Caco-2 (cell line): ENCODE measurements around the gene USP53. TPM values are rescaled to one million over a fixed set of nuclear protein-coding genes. Genes with fewer than 3 reads are reported as not detected.

ENCODE experiments used
- BruUV-seq: library from RNA; stranded (reverse); fragments of 400-500 nt; replicated peaks from 2 replicates; lab custom pipeline; 2021; lab: Mats Ljungman, UMichigan
- CTCF ChIA-PET: fragments of 300-600 bp; sonication (Branson Sonifier 250); formaldehyde crosslinking; loops from one replicate; lab custom pipeline; 2022; ENCODE audit warnings: antibody characterized with exemption; lab: Charles Lee
- POLR2A ChIA-PET: fragments of 300-600 bp; sonication (Branson Sonifier 250); formaldehyde crosslinking; loops from one replicate; lab custom pipeline; 2022; ENCODE audit warnings: antibody characterized with exemption; lab: Charles Lee
- DNase-seq, 2 experiments: peaks; one replicate each; pipeline versions ENCODE4 v3.0.0 to v3.0.0-alpha.2; 2020 to 2022
- H3K27me3 ChIP-seq: replicated peaks from 2 replicates; pipeline ENCODE4 v1.6.0; 2011; ENCODE audit warnings: low read length; ENCODE audit not compliant: control insufficient read depth, insufficient read depth
- H3K36me3 ChIP-seq: 2 replicates; pipeline ENCODE4 v1.5.1; 2011; ENCODE audit warnings: low read length; ENCODE audit not compliant: control insufficient read depth, insufficient read depth
- H3K4me1 ChIP-seq: fragments of 250-450 bp; sonication (Bioruptor Pico); 2 replicates; pipeline ENCODE4 v1.5.1; 2020; ENCODE audit warnings: mild to moderate bottlenecking
- H3K4me3 ChIP-seq: 2 replicates; pipeline ENCODE4 v1.5.1; 2011; ENCODE audit warnings: low read depth, mild to moderate bottlenecking, control low read depth, low read length
- H3K9me3 ChIP-seq: fragments of 250-450 bp; sonication (Bioruptor Pico); 2 replicates; pipeline ENCODE4 v1.5.1; 2020; ENCODE audit warnings: mild to moderate bottlenecking, moderate library complexity
- H3K27ac Mint-ChIP-seq: one replicate; pipeline ENCODE4 v1.8.0; 2022; ENCODE audit warnings: mixed read lengths; ENCODE audit not compliant: unreplicated experiment
- H3K27me3 Mint-ChIP-seq: one replicate; pipeline ENCODE4 v1.8.0; 2022; ENCODE audit warnings: mixed read lengths; ENCODE audit not compliant: insufficient read depth, unreplicated experiment
- H3K36me3 Mint-ChIP-seq: one replicate; pipeline ENCODE4 v1.8.0; 2022; ENCODE audit warnings: mild to moderate bottlenecking, mixed read lengths; ENCODE audit not compliant: insufficient read depth, unreplicated experiment
- H3K4me1 Mint-ChIP-seq: one replicate; pipeline ENCODE4 v1.8.0; 2022; ENCODE audit warnings: low read depth, mixed read lengths; ENCODE audit not compliant: unreplicated experiment
- H3K4me3 Mint-ChIP-seq: one replicate; pipeline ENCODE4 v1.8.0; 2022; ENCODE audit warnings: mild to moderate bottlenecking, moderate library complexity, mixed read lengths; ENCODE audit not compliant: unreplicated experiment
- H3K9me3 Mint-ChIP-seq: one replicate; pipeline ENCODE4 v1.8.0; 2022; ENCODE audit warnings: mixed read lengths; ENCODE audit not compliant: unreplicated experiment
- intact Hi-C: fragments of 100-400 bp; cut with micrococcal nuclease; formaldehyde crosslinking; loops from one replicate; pipeline ENCODE4 v1.10.0; 2022; ENCODE audit not compliant: unreplicated experiment
- total RNA-seq: library from RNA; stranded (reverse); gene quantifications from 2 replicates; pipeline ENCODE4 v1.2.3, GENCODE V29; 2022
- TF ChIP-seq, protein P1 (sequence below), 2 experiments: fragments of 200-600 bp in 1 of 2; IDR thresholded peaks; 1 replicate in 1 of 2; 2 replicates in 1 of 2; pipeline versions ENCODE4 v1.5.1 to v1.8.0; 2011 to 2022; ENCODE audit warnings: antibody characterized with exemption in 1 of 2, control low read depth in 1 of 2, inconsistent platforms in 1 of 2, low read depth in 1 of 2, low read length in 1 of 2, mild to moderate bottlenecking in 1 of 2, moderate library complexity in 1 of 2; ENCODE audit not compliant: insufficient read depth in 1 of 2, severe bottlenecking in 1 of 2, unreplicated experiment in 1 of 2

USP53 gene
- total RNA-seq, 1 experiment from 2014 or later, result 49.3 TPM

DNA sequence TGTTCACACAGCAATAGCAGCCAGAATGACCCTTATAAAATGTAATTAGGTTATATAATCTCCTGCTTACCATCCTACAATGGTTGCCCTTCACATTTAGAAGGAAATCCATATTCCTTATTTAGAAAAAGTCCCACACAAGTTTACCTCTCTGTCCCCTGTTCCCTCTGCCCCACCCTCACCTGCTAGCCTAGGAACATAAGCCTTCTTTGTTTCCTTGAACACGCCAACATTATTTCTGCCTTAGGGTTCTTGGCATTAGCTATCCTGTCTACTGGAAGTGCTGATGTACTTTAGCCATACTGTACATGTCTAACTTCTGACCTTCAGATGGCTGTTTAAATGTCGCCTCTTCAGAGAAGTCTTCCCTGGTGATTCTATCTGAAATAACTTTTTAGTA lies 28.4 kb upstream of the USP53 start:
- H3K4me3 Mint-ChIP-seq, result no peak overlapping the region
- intact Hi-C loops, result no loop called here
- BruUV-seq, result no TSS peak
- no peaks in the 10 kb centered on the region for H3K36me3 ChIP-seq
- H3K27me3 ChIP-seq, result no peaks in the 10 kb centered on the region
- POLR2A ChIA-PET, result no interaction called here
- DNase-seq, result no peak
- no peaks in the 10 kb centered on the region for H3K36me3 Mint-ChIP-seq
- H3K9me3 ChIP-seq, result no peaks in the 10 kb centered on the region
- CTCF ChIA-PET, result no interaction called here
- no peak overlapping the region for H3K4me3 ChIP-seq
- no peaks in the 10 kb centered on the region for H3K4me1 ChIP-seq
- TF ChIP-seq, protein P1, sequence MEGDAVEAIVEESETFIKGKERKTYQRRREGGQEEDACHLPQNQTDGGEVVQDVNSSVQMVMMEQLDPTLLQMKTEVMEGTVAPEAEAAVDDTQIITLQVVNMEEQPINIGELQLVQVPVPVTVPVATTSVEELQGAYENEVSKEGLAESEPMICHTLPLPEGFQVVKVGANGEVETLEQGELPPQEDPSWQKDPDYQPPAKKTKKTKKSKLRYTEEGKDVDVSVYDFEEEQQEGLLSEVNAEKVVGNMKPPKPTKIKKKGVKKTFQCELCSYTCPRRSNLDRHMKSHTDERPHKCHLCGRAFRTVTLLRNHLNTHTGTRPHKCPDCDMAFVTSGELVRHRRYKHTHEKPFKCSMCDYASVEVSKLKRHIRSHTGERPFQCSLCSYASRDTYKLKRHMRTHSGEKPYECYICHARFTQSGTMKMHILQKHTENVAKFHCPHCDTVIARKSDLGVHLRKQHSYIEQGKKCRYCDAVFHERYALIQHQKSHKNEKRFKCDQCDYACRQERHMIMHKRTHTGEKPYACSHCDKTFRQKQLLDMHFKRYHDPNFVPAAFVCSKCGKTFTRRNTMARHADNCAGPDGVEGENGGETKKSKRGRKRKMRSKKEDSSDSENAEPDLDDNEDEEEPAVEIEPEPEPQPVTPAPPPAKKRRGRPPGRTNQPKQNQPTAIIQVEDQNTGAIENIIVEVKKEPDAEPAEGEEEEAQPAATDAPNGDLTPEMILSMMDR (IDR thresholded peaks at IDR 0.05; ENCODE audit: insufficient read depth in 1 of 2, low read depth in 1 of 2, low read length in 1 of 2, severe bottlenecking in 1 of 2, unreplicated experiment in 1 of 2), result no peak
- no peaks in the 10 kb centered on the region for H3K9me3 Mint-ChIP-seq
- no peaks in the 10 kb centered on the region for H3K27me3 Mint-ChIP-seq
- no peaks in the 10 kb centered on the region for H3K4me1 Mint-ChIP-seq
- no peak overlapping the region for H3K27ac Mint-ChIP-seq

DNA sequence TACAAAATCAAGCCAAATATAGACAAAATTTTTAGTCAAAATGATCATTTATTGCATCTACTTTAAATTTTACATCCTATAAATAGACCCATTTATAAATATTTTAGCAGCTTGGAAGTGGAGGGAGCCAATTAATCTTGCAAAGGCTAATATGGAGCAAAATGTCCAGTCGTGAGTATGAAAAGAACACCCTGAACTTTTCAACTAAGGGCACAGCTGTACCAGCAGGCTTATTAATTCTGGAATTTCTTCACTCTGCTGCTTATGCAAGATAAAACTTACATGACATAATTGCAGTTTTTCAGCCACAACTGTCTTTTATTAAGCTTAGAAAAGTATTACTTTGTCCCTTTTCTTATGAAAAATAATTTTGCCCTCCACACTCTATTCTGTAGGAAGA lies 22.9 kb upstream of the USP53 start:
- Histone ChIP-seq H3K4me1 (no peaks in the 10 kb centered on the region), H3K36me3 (no peaks in the 10 kb centered on the region), H3K4me3 (no peak overlapping the region), H3K27me3 (no peaks in the 10 kb centered on the region), H3K9me3 (no peaks in the 10 kb centered on the region)
- ChIA-PET CTCF (no interaction called here), POLR2A (no interaction called here)
- TF ChIP-seq, protein P1 (IDR thresholded peaks at IDR 0.05; ENCODE audit: insufficient read depth in 1 of 2, low read depth in 1 of 2, low read length in 1 of 2, severe bottlenecking in 1 of 2, unreplicated experiment in 1 of 2), result no peak
- no peak overlapping the region for H3K4me3 Mint-ChIP-seq
- no peak for DNase-seq
- H3K36me3 Mint-ChIP-seq, result no peaks in the 10 kb centered on the region
- H3K9me3 Mint-ChIP-seq, result no peaks in the 10 kb centered on the region
- H3K27ac Mint-ChIP-seq, result no peak overlapping the region
- no TSS peak for BruUV-seq
- H3K4me1 Mint-ChIP-seq, result no peaks in the 10 kb centered on the region
- intact Hi-C loops, result no loop called here
- H3K27me3 Mint-ChIP-seq, result no peaks in the 10 kb centered on the region

DNA sequence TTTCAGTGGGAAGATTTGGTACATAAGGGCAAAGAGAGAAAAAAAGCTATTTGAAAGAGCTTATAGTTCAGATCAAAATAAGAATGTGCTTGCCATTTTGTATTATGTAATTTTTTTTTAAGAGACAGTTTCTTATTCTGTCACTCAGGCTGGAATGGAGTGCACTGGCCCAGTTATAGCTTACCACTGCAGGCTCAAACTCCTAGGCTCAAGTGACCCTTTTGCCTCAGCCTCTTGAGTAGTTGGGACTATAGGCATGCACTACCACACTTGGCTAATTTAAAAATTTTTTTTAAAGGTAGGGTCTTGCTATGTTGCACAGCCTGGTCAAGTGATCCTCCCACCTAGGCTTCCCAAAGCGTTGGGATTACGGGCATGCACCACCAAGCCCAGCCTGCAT lies 22.2 kb upstream of the USP53 start:
- Histone ChIP-seq H3K9me3 (no peaks in the 10 kb centered on the region), H3K4me1 (no peaks in the 10 kb centered on the region), H3K27me3 (no peaks in the 10 kb centered on the region), H3K4me3 (no peak overlapping the region), H3K36me3 (no peaks in the 10 kb centered on the region)
- TF ChIP-seq, protein P1 (IDR thresholded peaks at IDR 0.05; ENCODE audit: insufficient read depth in 1 of 2, low read depth in 1 of 2, low read length in 1 of 2, severe bottlenecking in 1 of 2, unreplicated experiment in 1 of 2), result no peak
- H3K9me3 Mint-ChIP-seq, result no peaks in the 10 kb centered on the region
- intact Hi-C loops, result no loop called here
- ChIA-PET POLR2A (no interaction called here), CTCF (no interaction called here)
- H3K4me3 Mint-ChIP-seq, result no peak overlapping the region
- H3K27me3 Mint-ChIP-seq, result no peaks in the 10 kb centered on the region
- H3K27ac Mint-ChIP-seq, result no peak overlapping the region
- no peaks in the 10 kb centered on the region for H3K4me1 Mint-ChIP-seq
- no TSS peak for BruUV-seq
- no peak for DNase-seq
- no peaks in the 10 kb centered on the region for H3K36me3 Mint-ChIP-seq
